Activated B cell treated with CpG ODN at 0.5 μM for 24 hours (primary cell): ENCODE data around the gene SEC31A. TPM values are rescaled to one million over a fixed set of nuclear protein-coding genes. Genes with fewer than 3 reads are reported as not detected.

Experiments used
- ATAC-seq: fragments of 200-7000 bp; cut with Tn5 transposase; one replicate; pipeline ENCODE4 v1.10.0; 2021; ENCODE audit warnings: low read depth, mild to moderate bottlenecking, moderate library complexity
- CTCF ChIA-PET: fragments of 350-600 bp; sonication (Branson Sonifier 250); formaldehyde crosslinking; loops from one replicate; lab custom pipeline; 2021; ENCODE audit warnings: antibody characterized with exemption; lab: Charles Lee
- POLR2A ChIA-PET: fragments of 350-600 bp; sonication (Branson Sonifier 250); formaldehyde crosslinking; loops from one replicate; lab custom pipeline; 2021; ENCODE audit warnings: antibody characterized with exemption; lab: Charles Lee
- DNase-seq: peaks from one replicate; pipeline ENCODE4 v3.0.0; 2022
- H3K27ac Mint-ChIP-seq: one replicate; pipeline ENCODE4 v1.8.0; 2020; ENCODE audit warnings: mixed read lengths
- H3K27me3 Mint-ChIP-seq: one replicate; pipeline ENCODE4 v1.8.0; 2021; ENCODE audit warnings: mixed read lengths
- H3K36me3 Mint-ChIP-seq: one replicate; pipeline ENCODE4 v1.8.0; 2021; ENCODE audit warnings: low read depth, mixed read lengths
- H3K4me1 Mint-ChIP-seq: one replicate; pipeline ENCODE4 v1.8.0; 2021; ENCODE audit warnings: mixed read lengths
- H3K4me3 Mint-ChIP-seq: one replicate; pipeline ENCODE4 v1.8.0; 2020; ENCODE audit warnings: mild to moderate bottlenecking, mixed read lengths
- H3K9me3 Mint-ChIP-seq: one replicate; pipeline ENCODE4 v1.8.0; 2020; ENCODE audit warnings: mixed read lengths
- CTCF ChIP-seq: fragments of 200-600 bp; IDR thresholded peaks from one replicate; pipeline ENCODE4 v1.8.0; 2022; ENCODE audit warnings: antibody characterized with exemption, mild to moderate bottlenecking
- intact Hi-C: fragments of 100-400 bp; cut with micrococcal nuclease; formaldehyde crosslinking; loops from one replicate; pipeline ENCODE4 v1.15.1; 2024
- total RNA-seq: library from RNA; stranded (reverse); gene quantifications from 2 replicates; pipeline ENCODE4 v1.2.3, GENCODE V29; 2022

Gene SEC31A
- total RNA-seq, 1 donor from 2014 or later = 172 TPM

GRCh38 chr4:82797040-82797404 lies 93.9 kb downstream of the SEC31A start:
- peaks cover 19% of the 10 kb centered on the region for H3K4me1 Mint-ChIP-seq
- DNase-seq (no peak), ATAC-seq (no peak)
- intact Hi-C loops = no loop called here
- H3K27me3 Mint-ChIP-seq = peaks cover 45% of the 10 kb centered on the region
- POLR2A ChIA-PET = no interaction called here
- no peak overlapping the region for H3K27ac Mint-ChIP-seq
- CTCF ChIA-PET = no interaction called here
- no peak for TF ChIP-seq CTCF
- H3K4me3 Mint-ChIP-seq = peak overlapping the region; percentile 65
- H3K36me3 Mint-ChIP-seq = no peaks in the 10 kb centered on the region
- no peaks in the 10 kb centered on the region for H3K9me3 Mint-ChIP-seq

DNA sequence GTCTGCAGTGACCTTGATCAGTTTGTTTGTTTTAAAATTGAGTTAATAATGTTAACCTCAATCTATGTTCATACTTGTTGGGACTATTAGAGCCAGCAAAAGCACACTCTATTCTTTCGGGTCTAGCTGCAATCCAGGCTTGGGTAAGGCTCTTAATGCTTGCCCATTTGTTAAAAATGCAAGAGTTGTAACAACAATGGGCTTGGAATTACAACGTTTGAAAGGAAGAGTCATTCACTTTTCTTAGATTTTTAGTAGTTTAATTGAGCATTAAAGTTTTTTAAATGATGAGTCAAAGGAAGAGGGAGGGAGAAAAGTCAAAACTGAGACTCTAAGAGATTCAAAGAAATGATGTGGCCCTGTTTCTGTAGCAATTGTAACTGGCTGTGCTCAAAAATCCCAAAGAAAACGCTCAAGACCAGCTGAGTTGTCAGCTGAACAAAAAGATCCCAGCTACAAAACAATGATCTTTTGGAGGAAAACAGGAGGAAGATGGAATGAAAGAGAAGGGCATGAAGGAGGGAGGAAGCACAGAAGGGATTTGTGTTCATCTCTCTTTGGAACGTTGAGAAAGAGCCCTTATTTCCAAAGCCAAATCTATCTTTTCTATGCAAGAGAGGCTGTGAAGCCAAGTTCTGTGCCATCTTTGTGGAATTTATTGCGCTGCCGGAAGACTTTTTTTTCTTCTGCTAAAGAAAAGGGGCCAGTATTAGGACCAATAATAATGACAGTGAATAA lies 97.9 kb downstream of the SEC31A start:
- Mint-ChIP-seq H3K9me3 (no peaks in the 10 kb centered on the region), H3K36me3 (no peaks in the 10 kb centered on the region), H3K27me3 (peaks cover 24% of the 10 kb centered on the region), H3K4me1 (peaks cover 7% of the 10 kb centered on the region), H3K4me3 (no peak overlapping the region), H3K27ac (no peak overlapping the region)
- ATAC-seq (no peak), DNase-seq (no peak)
- ChIA-PET POLR2A (no interaction called here), CTCF (no interaction called here)
- TF ChIP-seq CTCF = no peak
- intact Hi-C loops = no loop called here

GRCh38 chr4:82791179-82791578 lies 99.8 kb downstream of the SEC31A start:
- intact Hi-C loops = no loop called here
- Mint-ChIP-seq H3K9me3 (no peaks in the 10 kb centered on the region), H3K4me1 (no peaks in the 10 kb centered on the region), H3K27me3 (peaks cover 10% of the 10 kb centered on the region), H3K36me3 (no peaks in the 10 kb centered on the region), H3K4me3 (no peak overlapping the region), H3K27ac (no peak overlapping the region)
- TF ChIP-seq CTCF = no peak
- ATAC-seq (no peak), DNase-seq (no peak)
- CTCF ChIA-PET = no interaction called here
- POLR2A ChIA-PET = no interaction called here

DNA sequence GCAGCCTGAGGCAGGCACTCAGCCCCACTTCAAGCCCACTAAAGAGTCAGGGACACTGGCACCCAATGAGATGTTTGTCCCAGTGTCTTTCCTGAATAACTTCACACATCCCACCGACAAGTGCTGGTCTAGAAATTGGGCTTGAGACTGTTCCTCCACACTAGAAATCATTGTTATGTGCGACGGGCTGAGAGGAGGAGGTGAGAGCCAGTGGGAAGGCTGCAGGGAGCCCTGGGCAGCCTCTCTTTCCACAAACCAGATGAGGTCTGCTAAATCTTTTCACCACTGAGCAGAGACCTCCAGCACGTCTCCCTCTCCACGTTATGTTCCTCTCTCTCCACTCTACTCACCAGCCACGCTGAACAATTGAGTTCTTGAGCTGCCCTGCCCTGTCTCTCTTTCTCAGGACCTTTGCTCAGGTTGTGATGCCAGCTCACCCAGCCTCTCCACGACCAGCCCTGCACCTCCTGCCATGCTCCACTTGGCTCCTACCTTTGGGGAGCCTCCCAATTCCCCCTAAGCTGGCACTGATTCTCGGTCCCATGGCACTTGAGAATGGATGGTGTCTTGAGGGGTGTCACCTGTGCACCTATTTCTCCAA lies 100.8 kb downstream of the SEC31A start:
- H3K4me3 Mint-ChIP-seq = no peak overlapping the region
- ATAC-seq = no peak
- peaks cover 9% of the 10 kb centered on the region for H3K27me3 Mint-ChIP-seq
- H3K36me3 Mint-ChIP-seq = no peaks in the 10 kb centered on the region
- H3K27ac Mint-ChIP-seq = no peak overlapping the region
- no peak for TF ChIP-seq CTCF
- intact Hi-C loops = no loop called here
- H3K9me3 Mint-ChIP-seq = no peaks in the 10 kb centered on the region
- ChIA-PET POLR2A (no interaction called here), CTCF (no interaction called here)
- H3K4me1 Mint-ChIP-seq = no peaks in the 10 kb centered on the region
- DNase-seq = no peak

GRCh38 chr4:82789025-82789776 lies 101.8 kb downstream of the SEC31A start:
- peaks cover 5% of the 10 kb centered on the region for H3K27me3 Mint-ChIP-seq

More at GRCh38 chr4:82789025-82789776, 101.8 kb downstream of the SEC31A start:
- no peak for ATAC-seq
- H3K4me3 Mint-ChIP-seq = no peak overlapping the region
- ChIA-PET POLR2A (no interaction called here), CTCF (no interaction called here)
- no peak overlapping the region for H3K27ac Mint-ChIP-seq
- intact Hi-C loops = no loop called here
- no peaks in the 10 kb centered on the region for H3K36me3 Mint-ChIP-seq
- no peak for TF ChIP-seq CTCF
- H3K4me1 Mint-ChIP-seq = no peaks in the 10 kb centered on the region
- H3K9me3 Mint-ChIP-seq = no peaks in the 10 kb centered on the region
- DNase-seq = no peak
